GM19193 (cell line): ENCODE results near the gene LRP4.

Source experiments
- POLR2A ChIP-seq: IDR thresholded peaks from 4 replicates; pipeline ENCODE4 v1.6.1; 2011; ENCODE audit not compliant: insufficient read depth, insufficient read length; ENCODE audit errors: extremely low read depth

The LRP4 gene

DNA sequence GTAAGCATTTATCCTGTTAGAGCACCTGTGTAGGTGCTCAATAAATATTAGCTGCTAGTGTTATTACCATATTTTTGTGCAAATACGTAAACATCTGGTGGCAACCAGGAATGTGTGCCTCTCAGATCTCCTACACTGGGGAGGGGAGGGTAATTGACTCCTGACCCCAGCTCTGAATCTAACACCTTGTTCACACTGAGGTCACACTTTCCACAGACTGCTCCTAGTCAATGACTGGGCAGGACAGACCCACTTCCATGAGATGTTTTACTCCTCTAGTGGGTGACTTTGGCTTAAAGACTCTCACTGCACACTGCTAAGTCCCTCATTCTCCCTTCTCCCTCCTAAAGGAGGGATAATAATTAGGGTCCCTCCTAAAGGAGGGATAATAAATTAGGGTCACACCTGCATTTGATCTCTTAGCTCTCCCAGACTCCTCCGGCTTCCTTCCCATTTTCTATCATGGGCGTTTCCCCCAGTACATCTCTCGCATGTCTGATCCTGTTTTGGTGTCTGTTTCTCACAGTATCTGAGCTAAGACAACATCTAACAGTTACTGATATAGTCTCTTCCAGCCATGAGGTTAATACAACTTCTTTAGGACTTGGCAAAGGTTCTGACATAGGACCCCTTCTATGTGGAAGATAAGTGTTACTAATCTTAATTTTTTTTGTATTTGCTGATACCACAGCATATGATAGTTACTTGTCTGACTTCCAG, 26.2 kb upstream of the LRP4 start:
- TF ChIP-seq POLR2A = no peak

DNA sequence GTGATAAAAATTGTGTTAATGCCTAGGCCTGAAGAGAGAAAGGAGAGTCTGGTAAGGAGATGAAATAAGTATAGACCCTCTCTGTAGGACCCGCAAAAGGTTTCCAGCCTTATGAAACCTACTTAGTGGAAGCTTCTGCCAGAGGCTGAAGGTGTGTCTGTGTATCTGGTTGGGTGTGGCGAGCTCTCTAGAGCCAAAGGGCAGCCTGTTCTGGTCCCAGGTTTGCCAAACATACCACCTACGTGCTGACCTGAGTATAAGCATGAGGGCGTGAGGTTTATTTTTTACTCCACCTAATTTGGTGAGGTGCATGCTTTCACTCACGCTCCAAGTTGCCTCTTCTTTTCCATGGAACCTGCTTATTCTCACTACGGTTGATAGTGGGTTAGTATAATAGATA, 23.8 kb upstream of the LRP4 start:
- TF ChIP-seq POLR2A = no peak

DNA sequence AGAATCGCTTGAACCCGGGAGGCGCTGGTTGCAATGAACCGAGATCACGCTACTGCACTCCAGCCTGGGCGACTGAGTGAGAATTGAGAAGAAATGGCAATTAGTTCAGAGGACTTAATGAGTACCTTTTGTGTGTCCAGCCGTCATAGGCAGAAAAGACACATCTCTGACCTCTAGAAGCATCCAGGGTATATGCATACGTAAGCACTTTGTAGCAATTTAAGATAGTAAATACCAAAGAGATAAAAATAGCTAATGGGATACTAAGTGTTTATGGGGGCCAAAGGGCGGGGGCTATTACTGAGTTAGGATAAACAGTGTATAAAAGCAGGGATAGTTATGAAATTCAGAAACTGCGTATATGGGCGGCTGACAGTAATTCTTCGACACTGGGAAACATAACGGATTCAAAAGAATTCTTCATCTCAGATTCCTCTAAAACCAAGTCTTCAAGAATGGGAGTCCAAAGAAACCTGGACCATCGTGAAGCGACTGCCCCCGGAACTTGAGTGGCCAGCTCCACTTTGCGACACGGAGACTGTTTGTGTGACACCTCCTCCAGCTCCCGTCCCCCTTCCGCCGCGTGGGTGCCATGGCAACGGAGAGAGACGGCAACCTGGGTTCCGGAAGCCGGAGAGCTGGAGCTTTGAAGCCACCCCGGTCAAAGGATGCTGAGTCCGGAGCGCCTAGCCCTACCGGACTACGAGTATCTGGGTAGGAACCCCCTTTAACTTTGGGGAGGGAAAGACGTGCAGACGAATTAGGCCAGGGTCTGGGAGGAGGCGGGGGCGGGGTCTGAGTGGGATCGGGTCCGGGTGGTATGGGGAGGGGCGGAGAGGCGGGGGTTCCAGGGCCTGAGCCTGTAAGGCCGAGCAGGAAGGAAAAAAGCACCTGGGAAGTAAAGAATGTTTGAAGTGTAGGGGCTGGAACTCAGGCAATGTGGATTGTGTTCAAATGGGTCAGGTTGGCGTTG, 18.1 kb upstream of the LRP4 start, which contains the start of gene CSTPP1:
TSS of gene CSTPP1 (plus strand) at position 624 of the 973 bp plus-strand sequence. CDS start at position 669, 45 bp downstream.
- peak; percentile 53 for TF ChIP-seq POLR2A

DNA sequence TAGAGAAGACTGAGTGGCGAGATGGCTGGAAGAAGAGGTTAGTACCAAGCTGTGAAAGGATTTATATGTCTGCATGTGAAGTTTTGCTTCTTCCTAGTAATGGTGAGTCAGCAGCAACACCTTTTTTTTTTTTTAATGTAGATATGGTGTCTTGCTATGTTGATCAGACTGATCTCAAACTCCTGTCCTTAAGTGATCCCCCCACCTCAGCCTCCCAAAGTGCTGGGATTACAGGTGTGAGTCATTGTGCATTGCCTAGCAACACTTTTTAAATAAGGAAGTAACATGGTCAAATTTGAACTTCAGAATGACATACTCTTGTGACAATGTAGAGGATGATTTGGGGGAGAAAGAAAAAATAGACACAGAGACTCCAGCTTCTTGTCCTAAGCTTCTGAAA, 11.7 kb upstream of the LRP4 start:
- no peak for TF ChIP-seq POLR2A

DNA sequence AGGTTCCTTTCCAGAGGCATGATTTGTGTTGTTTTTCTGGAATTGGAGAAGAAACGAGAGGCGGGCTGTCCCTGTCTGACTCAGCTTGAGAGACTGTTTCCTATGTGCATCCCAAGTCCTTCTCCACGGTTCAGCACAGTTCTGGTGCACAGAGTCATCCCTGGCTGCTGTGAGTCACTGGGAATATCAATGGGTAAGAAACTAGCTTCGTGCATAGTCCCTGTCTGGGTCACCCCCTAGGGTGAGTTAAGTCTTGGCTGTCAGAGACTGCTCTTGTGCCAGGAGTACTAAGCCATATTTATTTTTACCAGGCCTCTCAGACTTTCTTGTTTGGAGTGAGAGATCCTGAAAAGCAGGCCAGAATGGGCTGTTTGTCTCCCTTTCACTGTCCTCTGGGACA, 2.4 kb upstream of the LRP4 start:
- no peak for TF ChIP-seq POLR2A

DNA sequence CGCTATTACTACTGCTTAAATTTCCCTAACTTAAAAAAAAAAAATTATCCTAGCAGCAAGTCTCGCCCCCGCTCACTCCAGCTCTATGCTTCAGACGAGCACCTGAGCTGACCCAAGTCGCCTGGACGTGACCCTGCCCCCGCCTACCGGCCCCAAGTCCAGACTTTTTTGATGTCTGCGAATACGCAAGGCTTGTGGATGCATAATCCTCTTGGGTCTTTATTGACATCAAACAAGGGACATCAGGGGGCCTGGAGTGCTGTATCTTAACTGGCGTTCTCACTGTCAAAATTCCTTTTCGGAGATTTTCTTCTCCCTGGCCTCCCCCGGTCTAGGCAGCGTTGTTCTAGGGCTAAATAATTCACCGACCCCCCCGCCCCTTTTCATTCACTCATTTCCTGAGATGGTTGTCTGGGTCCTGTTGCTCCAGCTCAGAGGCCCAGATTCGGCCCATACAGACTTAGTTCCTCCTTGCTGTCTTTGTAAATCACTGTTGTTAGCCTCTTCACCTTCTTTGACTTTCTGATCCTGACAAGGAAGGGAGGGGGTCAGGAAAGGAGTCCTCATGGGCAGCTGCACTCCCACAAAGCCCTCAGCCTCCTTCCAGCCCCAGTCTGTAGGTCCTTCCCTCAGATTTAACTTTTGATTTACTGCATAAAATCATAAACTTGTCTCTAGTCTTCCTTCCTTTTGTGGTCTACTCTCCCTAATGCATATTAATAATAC, 601 bp upstream of the LRP4 start:
- no peak for TF ChIP-seq POLR2A

DNA sequence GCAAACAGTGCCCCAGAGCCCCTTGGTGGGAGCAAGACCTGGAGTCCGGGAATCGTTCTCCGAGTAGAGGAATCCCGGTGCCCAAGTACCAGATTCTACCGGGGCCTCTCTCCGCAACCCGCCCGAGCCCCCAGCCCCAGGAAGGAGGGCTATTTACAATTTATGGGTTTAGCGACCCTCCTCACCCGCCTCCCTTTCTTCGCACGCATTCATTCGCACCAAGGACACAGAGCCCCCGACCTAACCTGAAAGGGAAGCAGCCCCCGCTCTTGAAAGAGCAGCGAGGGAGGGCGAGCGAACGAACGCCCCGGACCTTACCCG, 628 bp downstream of the LRP4 start:
- no peak for TF ChIP-seq POLR2A

DNA sequence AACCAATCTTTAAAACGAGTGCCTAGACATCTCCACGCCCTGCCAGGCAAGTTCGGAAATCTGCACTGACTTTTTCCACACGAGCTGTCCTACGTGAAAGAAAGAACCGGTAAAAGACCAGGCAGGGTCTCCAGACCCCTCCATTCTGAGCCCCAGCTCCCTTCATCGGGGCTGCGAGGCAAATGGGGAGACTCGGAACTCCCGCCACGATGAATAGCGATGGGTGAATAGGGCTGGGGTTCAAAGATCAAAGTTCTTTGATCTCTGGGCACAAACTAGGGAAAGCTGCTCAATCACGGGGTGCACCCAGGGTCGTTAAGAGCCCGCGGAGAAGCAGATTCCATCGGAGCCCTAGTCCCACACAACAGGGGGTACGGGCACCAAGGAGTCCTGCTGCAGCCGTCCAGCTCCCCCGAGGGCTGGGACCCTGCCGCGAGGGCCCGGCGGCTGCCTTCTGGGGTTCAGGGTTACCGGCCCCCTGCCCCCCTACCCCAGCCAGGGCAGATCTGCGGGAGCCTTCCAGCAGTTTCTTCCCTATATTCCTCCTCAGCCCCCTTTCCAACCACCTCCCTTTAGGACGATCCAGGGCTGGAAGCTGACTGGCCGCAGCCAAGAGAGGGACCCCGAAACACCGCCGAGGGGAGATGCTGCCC, 1.1 kb downstream of the LRP4 start:
- no peak for TF ChIP-seq POLR2A

DNA sequence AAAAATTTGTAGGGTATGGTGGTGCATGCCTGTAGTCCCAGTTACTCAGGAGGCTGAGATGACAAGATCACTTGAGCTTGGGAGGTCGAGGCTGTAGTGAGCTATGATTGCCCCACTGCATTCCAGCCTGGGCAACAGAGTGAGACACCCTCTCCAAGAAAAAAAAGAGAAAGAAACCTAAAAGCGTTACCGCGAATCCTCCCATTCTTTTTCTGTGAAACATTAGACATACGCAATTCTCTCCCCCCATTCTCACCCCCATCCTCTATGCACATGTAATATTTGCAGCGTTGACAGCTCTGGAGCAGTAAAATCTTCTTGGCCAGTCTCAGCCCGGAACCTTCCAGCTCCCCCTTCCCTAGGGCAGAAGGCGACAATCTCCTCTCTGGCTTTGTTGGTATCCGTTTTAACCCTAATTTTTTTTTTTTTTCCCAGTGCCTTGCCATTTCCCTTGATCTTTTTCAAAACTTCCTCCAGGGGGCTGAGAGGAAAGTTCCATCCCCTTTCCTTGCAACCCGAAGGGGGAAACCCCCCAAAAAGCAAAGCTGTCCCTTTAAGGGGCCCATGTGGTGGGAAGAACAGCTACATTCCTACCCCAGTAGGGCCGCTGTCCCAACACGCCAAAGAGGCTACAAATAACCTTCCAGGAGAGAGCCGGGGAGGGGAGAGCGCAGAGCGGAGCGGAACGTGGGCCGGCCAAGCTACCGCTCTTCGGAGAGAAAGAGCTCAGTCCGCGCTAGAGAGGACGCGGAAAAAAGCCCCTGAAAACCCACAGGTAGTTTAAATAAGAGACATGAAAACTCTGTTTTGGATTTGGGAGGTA, 1.9 kb downstream of the LRP4 start:
- TF ChIP-seq POLR2A = no peak

DNA sequence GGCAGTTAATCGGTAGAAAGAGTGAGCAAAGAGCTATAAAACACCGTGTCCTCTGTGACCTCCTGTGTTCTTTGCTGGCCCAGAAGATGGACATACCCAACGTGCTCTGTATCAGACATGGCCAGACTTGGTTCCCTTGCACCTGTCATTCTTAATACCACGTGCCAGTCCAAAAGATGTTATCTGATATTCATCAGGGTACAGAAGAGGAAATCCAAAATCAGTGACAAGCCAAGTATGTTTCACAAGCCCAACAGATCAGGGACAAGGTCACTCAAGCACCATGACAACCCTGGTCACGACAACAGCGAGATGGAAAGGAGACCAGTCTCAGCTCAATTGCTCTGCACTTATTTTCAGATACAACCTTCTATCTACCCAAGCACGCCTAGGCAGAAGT, 3.4 kb downstream of the LRP4 start:
- no peak for TF ChIP-seq POLR2A

DNA sequence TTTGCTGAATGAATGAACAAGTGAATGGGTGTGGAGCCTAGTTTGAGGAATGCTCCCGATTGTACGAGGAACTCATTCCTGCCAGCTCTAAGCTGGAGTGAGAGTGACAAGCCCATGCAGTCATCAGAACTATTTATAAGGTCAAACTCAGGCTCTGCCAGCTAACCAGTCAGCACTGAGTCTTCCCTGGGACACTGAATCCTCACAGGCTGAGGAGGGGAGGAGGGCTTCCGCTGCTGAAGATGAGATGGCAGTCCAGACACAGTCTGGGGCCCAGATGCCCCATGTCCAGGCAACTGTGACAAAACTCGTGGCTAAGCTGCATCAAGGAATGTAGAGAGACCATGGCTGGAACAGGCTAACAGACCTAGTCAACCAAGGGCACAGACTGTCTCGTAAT, 4.0 kb downstream of the LRP4 start:
- TF ChIP-seq POLR2A = no peak

DNA sequence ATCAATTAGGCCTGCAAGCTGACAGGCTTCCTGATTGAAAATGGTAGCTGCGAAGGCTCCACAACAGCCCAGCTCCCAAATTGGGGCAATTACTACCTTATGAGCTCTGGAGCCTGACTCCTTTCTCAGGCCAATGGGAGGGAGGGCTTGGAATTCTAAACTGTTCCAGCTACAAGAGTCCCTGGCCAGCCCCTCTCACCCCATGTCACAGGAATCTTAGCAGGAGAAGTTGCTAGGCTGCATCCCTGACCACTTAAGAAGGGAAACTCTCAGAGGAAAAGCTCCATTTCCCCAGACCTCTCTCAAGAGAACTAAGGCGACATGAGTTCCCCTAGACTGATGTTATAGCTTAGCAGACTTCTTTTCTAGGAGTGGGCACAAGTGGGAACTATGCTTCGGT, 4.9 kb downstream of the LRP4 start:
- TF ChIP-seq POLR2A = no peak

DNA sequence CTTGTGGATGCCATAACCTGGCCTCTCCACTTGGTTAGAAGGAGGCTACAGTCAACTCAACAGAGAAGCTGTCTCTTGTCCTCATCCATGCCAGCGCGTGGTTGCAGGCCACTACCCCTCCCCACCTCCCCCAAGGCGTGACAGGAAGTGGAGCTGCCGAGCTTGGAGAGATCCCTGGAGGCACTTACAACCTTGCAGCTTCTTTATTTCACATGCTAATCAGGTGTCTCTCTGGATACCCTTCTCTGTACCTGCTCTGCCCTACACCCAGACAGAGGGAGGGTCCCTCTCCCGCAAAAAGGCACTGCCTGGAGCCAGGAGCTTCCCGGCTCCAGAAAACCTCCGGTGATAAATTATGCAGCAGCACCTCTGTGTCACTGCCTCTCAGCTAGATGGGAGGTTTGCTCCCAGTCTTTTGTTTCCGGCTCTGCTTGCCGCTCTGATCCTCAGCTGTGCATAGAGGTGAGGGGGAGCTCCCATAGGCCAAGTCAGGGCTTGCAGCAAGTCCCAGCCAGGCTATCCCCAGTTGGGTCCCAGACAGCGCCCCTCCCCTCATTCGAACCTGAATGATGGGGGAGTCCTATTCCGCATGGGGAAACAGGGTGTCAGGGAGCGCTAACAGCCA, 5.7 kb downstream of the LRP4 start:
- no peak for TF ChIP-seq POLR2A

DNA sequence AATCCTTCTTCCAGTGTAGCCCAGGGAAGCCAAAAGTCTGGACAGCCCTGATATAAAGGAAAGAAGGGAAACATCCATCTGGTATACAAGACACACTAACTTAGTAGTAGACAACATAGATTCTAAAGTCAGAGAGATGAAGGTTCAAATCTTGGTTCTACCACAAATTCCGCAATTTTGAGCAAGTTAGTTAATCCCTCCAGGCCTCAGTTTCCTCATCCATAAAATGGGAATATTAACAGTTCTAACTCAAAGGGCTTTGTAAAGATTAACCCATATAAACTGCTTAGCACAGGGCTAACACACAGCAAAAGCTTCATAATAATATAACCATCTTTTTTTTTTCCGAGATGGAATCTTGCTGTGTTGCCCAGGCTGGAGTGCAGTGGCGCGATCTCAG, 10.7 kb downstream of the LRP4 start:
- TF ChIP-seq POLR2A = no peak
